ES-I3 (cell line): ENCODE results near the gene CSAD.
"Not testable (repeated sequence)": the region's sequence is repeated elsewhere in the genome, so short reads cannot be mapped to it uniquely, and the experiment has no call there.

Experiments used
- H3K36me3 ChIP-seq: 2 replicates; pipeline ENCODE4 v1.6.1; 2013; ENCODE audit warnings: mild to moderate bottlenecking, low read length, control low read depth, moderate library complexity; ENCODE audit not compliant: insufficient read depth
- H3K4me1 ChIP-seq: 2 replicates; pipeline ENCODE4 v1.6.1; 2013; ENCODE audit warnings: mild to moderate bottlenecking, control low read depth, low read length; ENCODE audit not compliant: insufficient read depth
- H3K9ac ChIP-seq: 2 replicates; pipeline ENCODE4 v1.6.1; 2013; ENCODE audit warnings: low read depth, mild to moderate bottlenecking, low read length, moderate library complexity
- H3K9me3 ChIP-seq: 2 replicates; pipeline ENCODE4 v1.6.1; 2013; ENCODE audit warnings: mild to moderate bottlenecking, low read length, moderate library complexity; ENCODE audit not compliant: control insufficient read depth, insufficient read depth

The CSAD gene

DNA sequence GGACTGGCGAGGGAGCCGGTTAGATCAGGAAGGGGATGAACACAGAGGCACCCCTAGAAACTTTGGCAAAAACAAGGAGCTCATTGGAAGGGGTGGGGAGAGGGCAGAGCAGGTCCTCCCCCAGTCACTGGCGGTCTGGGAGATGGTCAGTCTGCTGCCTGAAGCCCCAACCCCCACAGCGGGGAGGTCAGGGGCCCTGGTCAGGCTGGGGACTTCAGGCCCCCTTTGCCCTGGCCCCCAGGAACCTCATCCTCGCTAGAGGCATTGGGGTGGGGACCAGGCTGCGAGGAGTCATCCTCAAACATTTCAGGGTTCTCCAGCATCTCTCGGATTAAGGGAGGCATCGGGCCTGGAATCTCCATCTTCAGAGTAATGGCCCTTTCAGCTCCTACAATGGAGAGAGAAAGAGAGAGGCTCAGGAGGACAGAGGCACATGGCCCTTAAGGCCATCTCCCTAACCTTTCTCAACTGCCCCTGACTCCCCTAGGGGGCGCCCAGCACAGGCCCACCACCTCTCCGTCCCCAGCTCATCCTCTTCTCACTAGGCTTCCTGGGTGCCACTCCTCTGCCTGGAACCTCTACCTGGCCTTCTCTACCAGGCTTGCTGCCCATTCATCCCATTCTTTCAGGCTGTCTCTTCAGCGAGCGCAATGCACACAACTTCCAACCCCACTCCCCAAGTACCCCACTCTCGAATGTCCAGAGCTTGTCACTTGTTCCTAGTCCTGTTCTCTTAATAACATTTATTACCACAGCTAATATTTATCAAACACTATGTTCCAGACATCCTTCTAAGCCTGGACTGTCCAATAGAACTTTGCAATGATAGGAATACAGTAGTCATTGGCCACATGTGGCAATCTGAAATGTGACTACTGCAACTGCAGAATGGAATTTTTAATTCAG lies 31.0 kb upstream of the CSAD start:
- Histone ChIP-seq H3K4me1 (peaks cover 30% of the 10 kb centered on the region), H3K9me3 (no peaks in the 10 kb centered on the region), H3K9ac (no peak overlapping the region), H3K36me3 (no peaks in the 10 kb centered on the region)

DNA sequence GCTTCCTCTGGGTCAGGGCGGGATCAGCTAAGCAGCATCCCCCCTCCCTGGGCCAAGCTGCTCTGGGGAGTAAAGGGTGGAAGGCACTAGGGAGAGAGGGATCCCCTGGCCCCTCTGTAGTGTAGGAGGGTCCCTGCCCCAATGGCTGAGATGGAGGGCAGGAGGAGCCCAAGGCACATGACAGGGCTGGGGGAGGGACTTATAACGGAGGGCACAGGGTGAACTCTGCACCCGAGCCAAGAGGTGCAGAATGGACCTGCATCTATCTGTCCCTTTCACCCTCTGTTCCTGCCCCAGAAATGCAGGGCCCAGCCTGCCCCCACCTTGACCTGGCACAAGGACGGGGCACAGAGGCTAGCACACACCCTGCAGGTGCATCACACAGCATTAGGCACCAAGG lies 30.1 kb upstream of the CSAD start:
- H3K36me3 ChIP-seq = no peaks in the 10 kb centered on the region
- H3K9me3 ChIP-seq = no peaks in the 10 kb centered on the region
- no peak overlapping the region for H3K9ac ChIP-seq
- peaks cover 22% of the 10 kb centered on the region for H3K4me1 ChIP-seq

DNA sequence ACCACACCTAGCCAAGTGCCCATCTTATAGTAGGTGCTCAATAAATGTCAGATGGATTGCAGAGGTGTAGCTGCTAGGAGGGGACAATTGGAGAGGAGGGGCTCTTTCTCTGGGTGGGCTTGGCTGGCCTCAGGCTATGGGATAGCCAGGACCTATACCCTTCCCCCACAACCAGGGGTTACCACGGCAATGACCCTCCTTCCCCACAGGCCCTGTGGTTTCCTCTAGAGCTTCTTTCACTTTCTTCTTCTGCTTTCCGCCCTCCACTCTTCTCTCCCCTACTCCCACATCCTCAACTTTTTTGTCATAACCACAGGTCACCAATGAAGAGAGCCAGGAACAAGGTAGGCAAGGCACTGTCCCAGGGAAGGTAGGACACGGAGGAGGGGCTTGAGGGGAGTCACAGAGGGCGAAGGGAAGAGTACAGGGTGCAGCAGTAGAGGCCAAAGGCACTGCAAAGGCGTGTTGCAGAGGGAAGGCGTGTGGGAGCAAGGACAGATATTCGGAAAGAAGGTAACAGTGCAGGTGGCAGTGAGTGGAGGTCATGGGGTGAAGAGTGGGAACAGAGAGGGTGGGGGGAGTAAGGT lies 28.2 kb upstream of the CSAD start:
- Histone ChIP-seq H3K36me3 (no peaks in the 10 kb centered on the region), H3K4me1 (peaks cover 5% of the 10 kb centered on the region; the same call in 1 of the 2 replicates), H3K9me3 (no peaks in the 10 kb centered on the region), H3K9ac (no peak overlapping the region)

DNA sequence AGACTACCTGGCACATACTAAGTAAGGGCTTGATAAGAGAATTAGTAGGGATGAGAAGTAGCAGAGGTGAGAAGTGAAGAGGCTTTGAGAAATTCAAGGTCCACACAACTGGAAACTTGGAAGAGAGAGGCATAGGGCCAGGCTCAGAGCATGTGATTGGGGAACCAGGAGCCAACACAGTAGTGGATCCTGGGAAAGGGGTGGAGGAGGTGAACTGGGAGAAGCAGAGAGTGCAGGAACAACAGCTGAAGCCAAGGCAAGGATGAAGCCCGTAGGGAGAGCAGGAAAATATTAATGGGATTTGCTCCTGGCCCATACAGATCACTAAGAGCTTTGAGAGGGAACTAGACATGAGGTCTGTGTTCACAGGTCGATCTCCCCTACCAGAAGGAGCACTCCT lies 27.7 kb upstream of the CSAD start:
- Histone ChIP-seq H3K36me3 (no peaks in the 10 kb centered on the region), H3K4me1 (no peaks in the 10 kb centered on the region), H3K9ac (no peak overlapping the region), H3K9me3 (no peaks in the 10 kb centered on the region)

DNA sequence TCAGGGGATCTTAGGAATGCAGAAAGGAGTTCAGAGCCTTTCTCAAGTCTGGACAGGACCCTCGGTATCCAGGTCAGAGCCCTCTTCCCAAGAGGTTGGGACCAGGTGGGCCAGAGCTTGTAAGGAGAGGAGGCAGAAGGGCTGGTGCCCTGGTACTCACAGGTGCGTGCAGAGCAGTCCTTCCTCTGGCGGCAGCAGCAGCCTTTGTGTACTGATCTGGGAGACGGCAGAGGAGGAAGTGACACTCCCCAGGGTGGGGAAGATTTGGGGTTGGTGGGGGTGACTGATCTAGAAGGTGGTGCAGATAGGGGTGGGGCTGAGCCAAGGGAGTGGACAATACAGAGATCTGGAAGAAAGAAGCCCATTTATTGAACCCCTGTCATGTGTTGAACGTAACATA lies 26.3 kb upstream of the CSAD start, which contains the start of gene ITGB7:
TSS of gene ITGB7 (minus strand) at position 210 of the 400 bp plus-strand sequence. CDS start 6,808 bp downstream, outside the sequence.
- no peak within 1 kb of the TSS for H3K9ac ChIP-seq
- no peaks in the 10 kb centered on the region for H3K4me1 ChIP-seq
- no peaks in the 10 kb centered on the region for H3K9me3 ChIP-seq
- no peaks in the 10 kb centered on the region for H3K36me3 ChIP-seq

DNA sequence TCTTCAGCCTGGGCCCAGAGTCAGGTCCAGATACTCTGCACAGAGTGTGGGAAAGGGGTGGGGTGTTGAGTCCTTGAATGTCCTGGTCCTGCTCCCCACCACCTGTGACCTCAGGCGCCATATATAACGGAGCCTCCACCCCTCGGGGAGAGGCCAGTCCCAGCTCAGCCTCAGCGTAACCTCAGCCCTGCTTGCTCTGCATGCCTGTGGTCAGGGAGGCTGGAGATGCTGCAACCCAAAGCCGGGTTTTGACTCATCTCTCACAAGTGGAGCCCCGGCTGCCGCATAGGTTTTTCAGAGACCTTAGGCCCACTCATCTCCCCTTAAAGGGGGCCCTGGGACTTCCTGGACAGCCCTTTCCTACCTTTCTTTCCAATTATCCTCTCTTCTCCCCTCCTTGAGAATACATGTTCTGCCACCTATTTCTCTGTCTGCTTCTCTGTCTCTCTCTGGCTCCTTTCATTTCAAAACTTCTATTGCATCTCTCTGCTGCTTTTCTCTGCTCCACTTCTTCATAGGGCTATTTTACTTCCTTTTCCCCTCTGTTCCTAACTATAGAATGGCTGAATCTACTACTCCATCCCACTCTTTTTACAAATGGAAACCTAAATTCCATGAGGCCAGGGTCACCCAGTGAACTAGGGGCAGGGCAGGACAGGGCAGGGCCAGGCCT lies 25.2 kb upstream of the CSAD start:
- H3K4me1 ChIP-seq = no peaks in the 10 kb centered on the region

DNA sequence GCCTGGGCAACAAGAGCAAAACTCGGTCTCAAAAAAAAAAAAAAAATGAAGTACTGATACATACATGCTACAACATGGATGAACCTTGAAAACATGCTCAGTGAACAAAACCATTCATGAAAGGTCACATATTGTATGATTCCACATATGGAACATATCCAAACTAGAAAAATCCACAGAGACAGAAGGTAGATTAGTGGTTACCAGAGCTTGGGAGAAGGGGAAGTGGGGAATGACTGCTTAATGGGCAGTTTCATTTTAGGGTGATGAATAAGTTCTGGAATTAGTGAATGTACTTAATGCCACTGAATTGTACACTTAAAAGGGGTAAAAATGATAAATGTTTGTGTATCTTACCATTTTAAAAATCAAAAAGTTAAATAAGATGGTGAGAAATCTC lies 23.6 kb upstream of the CSAD start:
- no peaks in the 10 kb centered on the region for H3K9me3 ChIP-seq
- no peak overlapping the region for H3K9ac ChIP-seq
- no peaks in the 10 kb centered on the region for H3K36me3 ChIP-seq
- no peaks in the 10 kb centered on the region for H3K4me1 ChIP-seq

More for the DNA sequence above, 25.2 kb upstream of the CSAD start:
- Histone ChIP-seq H3K36me3 (no peaks in the 10 kb centered on the region), H3K9me3 (no peaks in the 10 kb centered on the region), H3K9ac (no peak overlapping the region)

DNA sequence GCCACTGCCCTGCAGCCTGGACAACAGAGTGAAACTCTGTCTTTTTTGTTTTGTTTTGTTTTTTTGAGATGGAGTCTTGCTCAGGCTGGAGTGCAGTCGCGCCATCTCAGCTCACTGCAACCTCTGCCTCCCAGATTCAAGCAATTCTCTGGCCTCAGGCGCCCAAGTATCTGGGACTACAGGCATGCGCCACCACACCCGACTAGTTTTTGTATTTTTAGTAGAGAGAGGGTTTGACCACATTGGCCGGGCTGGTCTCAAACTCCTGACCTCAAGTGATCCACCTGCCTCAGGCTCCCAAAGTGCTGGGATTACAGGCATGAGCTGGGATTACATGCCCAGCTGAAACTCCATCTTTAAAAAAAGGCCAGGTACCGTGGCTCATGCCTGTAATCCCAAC lies 21.6 kb upstream of the CSAD start:
- not testable (repeated sequence) for H3K4me1 ChIP-seq, H3K36me3 ChIP-seq, H3K9ac ChIP-seq, H3K9me3 ChIP-seq

DNA sequence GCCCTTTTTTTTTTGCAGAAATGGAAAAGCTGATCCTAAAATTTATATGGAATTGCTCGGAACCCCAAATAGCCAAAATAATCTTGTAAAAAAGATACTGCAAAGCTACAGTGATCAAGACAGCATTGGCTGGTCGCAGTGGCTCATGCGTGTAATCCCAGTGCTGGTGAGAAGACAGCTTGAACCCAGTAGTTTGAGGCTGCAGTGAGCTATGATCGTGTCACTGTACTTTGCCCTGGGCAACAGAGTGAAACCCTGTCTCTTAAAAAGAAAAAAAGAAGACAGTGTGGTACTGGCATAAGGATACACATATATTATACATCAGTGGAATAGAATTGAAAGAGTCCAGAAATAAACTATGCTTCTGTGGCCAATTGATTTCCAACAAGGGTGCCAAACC lies 20.9 kb upstream of the CSAD start:
- Histone ChIP-seq H3K9me3 (no peaks in the 10 kb centered on the region), H3K36me3 (no peaks in the 10 kb centered on the region), H3K9ac (no peak overlapping the region), H3K4me1 (no peaks in the 10 kb centered on the region)

DNA sequence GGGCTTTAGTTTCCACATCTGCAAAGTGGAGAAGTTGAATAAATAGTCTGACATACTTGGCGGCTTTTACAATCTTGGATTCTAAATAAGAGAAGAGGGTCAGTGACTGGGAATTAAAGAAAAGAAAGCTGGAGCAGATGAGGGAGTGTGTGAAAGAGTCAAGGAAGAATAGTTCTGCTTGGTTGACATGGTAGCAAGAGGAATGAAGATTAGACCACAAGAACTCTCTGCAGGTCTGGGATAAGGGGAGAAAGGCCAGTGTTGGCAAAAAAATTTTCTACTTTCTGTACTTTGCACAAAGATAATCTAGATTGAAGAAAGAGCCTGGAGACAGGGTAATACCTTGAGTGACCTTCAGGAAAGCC lies 20.4 kb upstream of the CSAD start:
- Histone ChIP-seq H3K9ac (no peak overlapping the region), H3K36me3 (no peaks in the 10 kb centered on the region), H3K9me3 (no peaks in the 10 kb centered on the region), H3K4me1 (no peaks in the 10 kb centered on the region)

DNA sequence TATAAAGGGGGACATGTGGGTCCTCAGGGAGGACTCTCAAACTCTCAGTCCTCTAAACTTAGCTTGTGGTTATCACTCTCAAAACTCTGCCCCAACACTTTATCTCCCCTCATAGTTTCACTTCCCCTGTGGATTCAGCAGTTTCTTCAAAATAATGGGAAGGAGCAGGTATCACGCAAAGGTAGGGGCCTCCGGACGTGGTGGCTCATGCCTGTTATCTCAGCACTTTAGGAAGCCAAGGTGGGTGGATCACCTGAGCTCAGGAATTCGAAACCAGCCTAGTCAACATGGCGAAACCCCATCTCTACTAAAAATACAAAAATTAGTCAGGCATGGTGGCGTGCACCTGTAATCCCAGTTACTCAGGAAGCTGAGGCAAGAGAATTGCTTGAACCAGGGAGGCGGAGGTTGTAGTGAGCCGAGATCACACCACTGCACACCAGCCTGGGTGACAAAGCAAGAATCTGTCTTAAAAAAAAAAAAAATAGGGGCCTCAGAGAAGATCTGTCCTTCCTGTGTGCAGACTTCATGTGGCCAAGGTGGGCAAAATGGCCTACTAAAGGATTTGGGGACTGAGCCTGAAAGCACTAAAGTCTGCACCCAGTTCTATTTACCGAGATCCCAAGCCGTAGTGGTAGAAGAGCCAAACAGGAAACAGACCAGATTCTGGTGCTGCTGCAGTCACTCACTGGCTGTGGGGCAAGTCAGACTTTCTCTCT lies 19.9 kb upstream of the CSAD start:
- Histone ChIP-seq H3K9me3 (no peaks in the 10 kb centered on the region), H3K9ac (no peak overlapping the region), H3K36me3 (no peaks in the 10 kb centered on the region), H3K4me1 (no peaks in the 10 kb centered on the region)

DNA sequence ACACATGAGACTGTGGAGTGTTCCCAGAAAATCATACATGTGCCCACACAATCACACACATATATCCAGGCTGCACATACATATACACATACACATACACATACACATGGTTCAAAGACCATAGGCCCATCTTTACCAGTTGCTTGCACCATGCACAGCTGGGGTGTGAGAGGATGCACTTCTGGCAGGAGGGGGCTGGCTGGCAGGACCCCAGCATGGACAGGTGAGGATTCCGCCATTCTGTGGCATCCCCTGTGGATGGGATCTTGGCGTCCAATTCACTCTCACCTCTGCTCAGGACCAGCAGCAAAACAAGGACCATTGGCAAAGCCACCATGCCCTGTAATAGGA lies 19.4 kb upstream of the CSAD start:
- Histone ChIP-seq H3K9me3 (no peaks in the 10 kb centered on the region), H3K4me1 (no peaks in the 10 kb centered on the region), H3K36me3 (no peaks in the 10 kb centered on the region), H3K9ac (no peak overlapping the region)

DNA sequence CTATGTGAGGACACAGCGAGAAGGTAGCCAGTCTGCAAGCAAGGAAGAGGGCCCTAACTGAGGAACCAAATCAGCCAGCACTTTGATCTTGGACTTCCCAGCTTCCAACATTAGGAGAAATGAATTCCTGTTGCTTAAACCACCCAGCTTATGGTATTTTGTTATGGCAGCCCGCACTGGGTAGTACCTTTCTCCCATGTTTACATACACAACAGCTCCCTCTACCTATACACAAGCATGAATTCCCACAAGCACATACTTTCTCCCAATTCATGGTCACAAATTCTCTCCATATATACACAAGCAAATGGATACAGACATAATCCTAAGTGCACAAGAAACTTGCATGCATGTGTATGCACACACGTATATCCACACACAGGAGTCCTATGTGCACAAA lies 19.0 kb upstream of the CSAD start:
- no peaks in the 10 kb centered on the region for H3K36me3 ChIP-seq
- no peak overlapping the region for H3K9ac ChIP-seq
- no peaks in the 10 kb centered on the region for H3K4me1 ChIP-seq
- no peaks in the 10 kb centered on the region for H3K9me3 ChIP-seq

DNA sequence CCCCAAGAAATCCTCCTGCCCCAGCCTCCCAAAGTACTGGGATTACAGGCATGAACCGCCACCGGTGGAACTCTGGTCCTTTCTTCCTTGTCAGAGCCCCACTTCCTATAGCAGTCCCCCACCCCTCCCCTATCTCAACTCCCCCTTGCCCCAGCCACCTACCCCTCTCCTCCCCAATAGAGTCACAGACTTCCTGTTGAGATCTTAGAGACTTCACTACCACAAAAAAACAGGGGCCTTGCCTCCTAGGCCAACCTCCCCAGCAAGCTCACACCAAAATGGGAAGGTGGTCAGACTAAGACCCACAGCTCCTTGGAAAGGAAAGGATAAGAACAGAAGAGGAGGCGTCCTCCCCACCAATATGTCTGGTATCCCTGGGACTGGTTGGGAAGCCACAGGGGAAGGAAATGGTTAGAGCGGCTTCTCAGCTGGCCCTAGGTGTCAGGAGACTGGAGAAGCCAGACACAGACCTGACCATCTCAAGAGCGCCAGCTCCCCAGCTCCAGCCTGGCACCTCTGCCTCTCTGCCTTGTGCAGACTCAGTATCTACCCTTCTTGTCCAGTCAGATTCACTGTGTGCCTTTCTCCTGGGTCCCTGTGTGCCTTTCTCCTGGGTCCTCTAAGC lies 17.9 kb upstream of the CSAD start:
- H3K36me3 ChIP-seq = no peaks in the 10 kb centered on the region
- H3K9ac ChIP-seq = no peak overlapping the region
- no peaks in the 10 kb centered on the region for H3K9me3 ChIP-seq
- no peaks in the 10 kb centered on the region for H3K4me1 ChIP-seq
